Measurements from ENCODE around the gene AOPEP. TPM values are rescaled to one million over a fixed set of nuclear protein-coding genes. Genes with fewer than 3 reads are reported as not detected.

The AOPEP gene
- total RNA-seq, 4 donors from 2014 or later: 305 to 458 (median 419) TPM

DNA sequence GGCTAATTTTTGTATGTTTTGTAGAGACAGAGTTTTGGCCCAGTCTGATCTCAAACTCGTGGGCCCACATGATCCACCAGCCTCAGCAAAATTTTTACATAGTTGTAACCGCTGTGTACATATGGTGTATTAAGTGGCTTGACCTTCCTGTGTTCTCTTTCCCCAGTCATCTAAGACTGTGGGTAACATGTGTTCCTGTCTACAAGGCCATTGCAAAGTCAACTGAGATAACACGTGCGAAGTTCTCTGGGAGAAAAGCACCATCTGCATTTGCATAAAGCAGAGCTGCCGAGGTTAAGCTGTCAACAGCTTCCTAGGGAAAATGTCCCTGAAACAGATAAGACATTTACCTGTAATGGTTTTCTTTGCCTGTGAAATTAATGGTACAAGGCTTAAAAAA, 317.3 kb downstream of the AOPEP start:
- Histone ChIP-seq H3K9me3 (no peaks in the 10 kb centered on the region), H3K27ac (replicated peaks in 1 of 4) (peak overlapping the region; percentile 86 to 95 (median 87)), H3K4me1 (peaks cover 76 to 100% (median 97%) of the 10 kb centered on the region in 4 donors), H3K27me3 (no peaks in the 10 kb centered on the region), H3K4me3 (no peak overlapping the region), H3K36me3 (peaks cover 0 to 26% (median 15%) of the 10 kb centered on the region in 4 donors)
- WGBS: 60% methylated on average over 5 of the region's 5 CpGs
- DNase-seq (ENCODE audit: extremely low spot score): no peak
- TF ChIP-seq POLR2AphosphoS5 (IDR thresholded peaks at IDR 0.05) (no peak), EP300 (IDR thresholded peaks at IDR 0.05) (no peak)
- TF ChIP-seq, protein P1, sequence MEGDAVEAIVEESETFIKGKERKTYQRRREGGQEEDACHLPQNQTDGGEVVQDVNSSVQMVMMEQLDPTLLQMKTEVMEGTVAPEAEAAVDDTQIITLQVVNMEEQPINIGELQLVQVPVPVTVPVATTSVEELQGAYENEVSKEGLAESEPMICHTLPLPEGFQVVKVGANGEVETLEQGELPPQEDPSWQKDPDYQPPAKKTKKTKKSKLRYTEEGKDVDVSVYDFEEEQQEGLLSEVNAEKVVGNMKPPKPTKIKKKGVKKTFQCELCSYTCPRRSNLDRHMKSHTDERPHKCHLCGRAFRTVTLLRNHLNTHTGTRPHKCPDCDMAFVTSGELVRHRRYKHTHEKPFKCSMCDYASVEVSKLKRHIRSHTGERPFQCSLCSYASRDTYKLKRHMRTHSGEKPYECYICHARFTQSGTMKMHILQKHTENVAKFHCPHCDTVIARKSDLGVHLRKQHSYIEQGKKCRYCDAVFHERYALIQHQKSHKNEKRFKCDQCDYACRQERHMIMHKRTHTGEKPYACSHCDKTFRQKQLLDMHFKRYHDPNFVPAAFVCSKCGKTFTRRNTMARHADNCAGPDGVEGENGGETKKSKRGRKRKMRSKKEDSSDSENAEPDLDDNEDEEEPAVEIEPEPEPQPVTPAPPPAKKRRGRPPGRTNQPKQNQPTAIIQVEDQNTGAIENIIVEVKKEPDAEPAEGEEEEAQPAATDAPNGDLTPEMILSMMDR (IDR thresholded peaks at IDR 0.05): no peak
- intact Hi-C loops (cut with DNase I): no loop called here

DNA sequence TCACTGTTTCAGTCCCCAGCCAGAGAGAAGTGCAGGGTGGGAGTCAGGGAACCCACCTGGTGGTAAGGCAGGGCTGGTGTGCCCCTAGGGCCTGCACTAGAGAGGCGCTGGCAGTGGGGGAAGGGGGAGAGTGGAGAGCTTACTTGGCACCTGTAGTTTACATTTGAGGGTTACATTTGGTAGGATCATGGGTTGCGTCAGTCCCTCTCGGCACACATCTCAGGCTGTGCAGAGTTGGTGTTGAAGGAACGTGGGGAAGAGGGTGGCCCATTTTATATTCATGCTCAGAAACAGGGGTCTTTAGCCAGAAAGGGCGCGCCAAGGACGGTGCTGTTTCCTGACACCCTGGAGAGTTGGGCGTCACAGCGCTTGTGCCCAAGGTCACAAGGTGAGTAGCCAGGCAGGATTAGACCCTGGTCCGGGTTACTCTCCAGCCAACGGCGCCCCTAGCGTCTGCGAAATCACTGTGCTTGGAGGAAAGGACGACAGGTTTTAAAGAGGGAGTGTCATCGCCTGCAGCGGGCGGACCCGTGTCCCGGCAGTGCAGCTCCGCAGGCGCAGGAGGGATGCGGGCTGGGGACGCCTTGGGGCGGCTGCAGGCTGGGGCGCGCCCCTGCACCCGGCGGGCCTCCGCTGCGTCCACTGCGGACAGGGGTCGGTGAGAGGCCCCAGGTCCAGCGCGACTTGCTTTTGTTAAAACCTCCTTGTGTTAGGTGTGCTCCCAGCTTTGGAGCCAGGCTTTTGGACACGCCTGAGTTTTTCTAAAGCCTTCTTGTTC, 318.4 kb downstream of the AOPEP start:
- Histone ChIP-seq H3K27me3 (no peaks in the 10 kb centered on the region), H3K36me3 (peaks cover 0 to 26% (median 13%) of the 10 kb centered on the region in 4 donors), H3K4me3 (peak overlapping the region; percentile 26 to 30 (median 28)), H3K27ac (replicated peaks in 1 of 4) (peak overlapping the region; percentile 86 to 95 (median 87)), H3K4me1 (peaks cover 79 to 100% (median 97%) of the 10 kb centered on the region in 4 donors), H3K9me3 (no peaks in the 10 kb centered on the region)
- intact Hi-C loops (cut with DNase I): no loop called here
- DNase-seq (ENCODE audit: extremely low spot score): no peak
- TF ChIP-seq, protein P1 (IDR thresholded peaks at IDR 0.05): peak; percentile 29 to 48 (median 47)
- TF ChIP-seq POLR2AphosphoS5 (IDR thresholded peaks at IDR 0.05): peak; percentile 49 to 52
- no peak for TF ChIP-seq POLR2A (IDR thresholded peaks at IDR 0.05; ENCODE audit: low read depth)
- no peak for TF ChIP-seq EP300 (IDR thresholded peaks at IDR 0.05)
- WGBS: 77% methylated on average over 35 of the region's 36 CpGs

DNA sequence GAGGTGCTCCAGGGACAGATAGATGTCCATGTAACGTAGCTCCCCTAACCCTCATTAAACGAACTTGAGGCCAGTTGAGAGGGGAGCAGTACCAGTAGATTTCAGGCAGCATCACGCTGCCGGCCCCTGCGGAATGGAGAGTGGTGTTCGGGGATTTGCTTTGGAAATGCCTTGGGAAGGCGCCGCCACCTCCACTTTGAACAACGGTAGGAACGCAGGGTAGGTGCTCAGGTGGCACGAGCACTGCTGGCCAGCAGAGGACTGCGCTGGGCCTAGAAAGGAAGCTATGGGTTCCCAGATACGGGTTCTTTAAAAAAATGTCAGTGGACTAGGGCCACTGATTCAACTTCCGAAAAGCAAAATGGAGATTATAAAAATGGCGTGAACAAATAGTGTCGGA, 319.3 kb downstream of the AOPEP start:
- intact Hi-C loops (cut with DNase I): no loop called here
- 74% methylated on average over 16 of the region's 16 CpGs for WGBS
- peaks cover 0 to 26% (median 10%) of the 10 kb centered on the region in 4 donors for H3K36me3 ChIP-seq
- no peak for TF ChIP-seq POLR2AphosphoS5 (IDR thresholded peaks at IDR 0.05)
- TF ChIP-seq, protein P1 (IDR thresholded peaks at IDR 0.05): no peak
- TF ChIP-seq POLR2A (IDR thresholded peaks at IDR 0.05; ENCODE audit: low read depth): no peak
- TF ChIP-seq EP300 (IDR thresholded peaks at IDR 0.05): no peak
- no peak for DNase-seq (ENCODE audit: extremely low spot score)
- H3K9me3 ChIP-seq: no peaks in the 10 kb centered on the region
- peak overlapping the region; percentile 26 to 30 (median 28) for H3K4me3 ChIP-seq
- peak overlapping the region; percentile 86 to 95 (median 87) for H3K27ac ChIP-seq (replicated peaks in 1 of 4)
- peaks cover 79 to 100% (median 97%) of the 10 kb centered on the region in 4 donors for H3K4me1 ChIP-seq
- no peaks in the 10 kb centered on the region for H3K27me3 ChIP-seq

DNA sequence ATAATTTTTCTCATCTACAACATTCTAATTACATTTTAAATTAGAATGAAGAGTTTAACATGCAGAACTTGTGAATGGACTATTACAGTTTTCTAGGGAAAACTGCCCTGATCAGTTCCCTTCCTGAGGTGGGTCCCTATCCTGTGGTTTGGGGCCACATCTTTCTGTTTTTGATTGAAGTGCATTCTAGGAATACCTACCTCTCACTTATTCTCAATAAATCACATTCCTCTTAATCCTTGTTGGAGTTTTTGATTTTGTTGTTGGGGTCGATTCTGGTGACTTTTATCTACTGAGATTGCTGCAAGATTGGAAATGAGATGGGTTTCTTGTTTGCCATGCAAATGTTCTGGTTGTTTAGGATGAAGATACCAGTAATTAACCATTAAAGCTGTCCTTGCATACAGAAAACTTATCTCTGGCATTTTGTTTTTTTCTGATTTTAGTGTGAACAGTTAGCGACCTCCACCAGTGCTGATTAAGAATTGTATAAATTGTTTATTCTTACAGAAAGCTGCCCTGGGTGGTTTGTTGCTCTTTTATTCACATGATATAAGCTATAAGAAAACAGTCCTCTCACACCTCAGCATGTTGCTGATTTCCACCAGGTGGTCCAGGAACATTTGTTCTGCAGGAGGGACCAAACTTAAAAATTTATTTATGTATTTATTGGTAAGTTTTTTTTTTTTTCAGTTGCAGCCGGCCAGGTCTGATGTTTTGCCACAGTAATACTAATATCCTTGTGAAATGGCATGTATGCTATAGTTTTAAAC, 321.1 kb downstream of the AOPEP start:
- peaks cover 84 to 99% (median 96%) of the 10 kb centered on the region in 4 donors for H3K4me1 ChIP-seq
- DNase-seq (ENCODE audit: extremely low spot score): no peak
- intact Hi-C loops (cut with DNase I): no loop called here
- H3K36me3 ChIP-seq: peaks cover 0 to 24% (median 10%) of the 10 kb centered on the region in 4 donors
- no peaks in the 10 kb centered on the region for H3K9me3 ChIP-seq
- H3K27me3 ChIP-seq: no peaks in the 10 kb centered on the region
- WGBS: 44% methylated on average over 3 of the region's 3 CpGs
- H3K27ac ChIP-seq (replicated peaks in 1 of 4): peak overlapping the region; percentile 86 to 95 (median 87)
- H3K4me3 ChIP-seq: peak overlapping the region; percentile 58 to 65 (median 64)
- TF ChIP-seq EP300 (IDR thresholded peaks at IDR 0.05) (no peak), POLR2AphosphoS5 (IDR thresholded peaks at IDR 0.05) (no peak), POLR2A (IDR thresholded peaks at IDR 0.05; ENCODE audit: low read depth) (no peak)
- TF ChIP-seq, protein P1 (IDR thresholded peaks at IDR 0.05): no peak

All from esophagus muscularis mucosa (tissue), 4 donors.